Testis (tissue), 3 donors: ENCODE data around the gene PGF. TPM values are rescaled to one million over a fixed set of nuclear protein-coding genes. Genes with fewer than 3 reads are reported as not detected.
"Not testable (repeated sequence)": the region's sequence is repeated elsewhere in the genome, so short reads cannot be mapped to it uniquely, and the experiment has no call there.

Source experiments
- DNase-seq: peaks from one replicate; pipeline ENCODE4 v3.0.0-alpha.2; 2019
- H3K27ac ChIP-seq, 2 donors: fragments of 200-600 bp; sonication (generic); one replicate each; pipeline ENCODE4 v1.5.1; 2019
- H3K27me3 ChIP-seq: fragments of 200-600 bp; sonication (generic); one replicate; pipeline ENCODE4 v1.5.1; 2019
- H3K36me3 ChIP-seq: fragments of 200-600 bp; sonication (generic); one replicate; pipeline ENCODE4 v1.5.1; 2017; ENCODE audit warnings: low read depth; ENCODE audit errors: missing control alignments
- H3K4me1 ChIP-seq: fragments of 200-600 bp; sonication (generic); one replicate; pipeline ENCODE4 v1.5.1; 2019
- H3K4me3 ChIP-seq, 2 donors: fragments of 200-600 bp; sonication (generic); one replicate each; pipeline ENCODE4 v1.5.1; 2017 to 2019
- H3K9me3 ChIP-seq: fragments of 200-600 bp; sonication (generic); one replicate; pipeline ENCODE4 v1.5.1; 2017
- CTCF ChIP-seq, 3 experiments: fragments of 450-650 bp in 2 of 3; fragments of 200-600 bp in 1 of 3; sonication (generic) in 1 of 3; IDR thresholded peaks; one replicate each; pipeline ENCODE4 v1.5.1; 2016 to 2019; ENCODE audit warnings: antibody characterized with exemption in 3 of 3, mild to moderate bottlenecking in 2 of 3, moderate library complexity in 1 of 3
- POLR2A ChIP-seq: fragments of 450-650 bp; IDR thresholded peaks from one replicate; pipeline ENCODE4 v1.6.1; 2017; ENCODE audit warnings: antibody characterized with exemption, mild to moderate bottlenecking, moderate library complexity
- WGBS, 2 donors: methylation state at CpG; one replicate each; pipeline ENCODE4 v1.1.5; 2018; 5-methylcytosine and 5-hydroxymethylcytosine counted together
- intact Hi-C: fragments of 100-400 bp; cut with DNase I; formaldehyde crosslinking; loops from one replicate; pipeline ENCODE4 v1.15.1; 2023; ENCODE audit warnings: low total_unique reads
- polyA plus RNA-seq: library from polyadenylated mRNA; stranded (reverse); fragments of 350-450 nt; fragmentation: Illumina TruSeq; extraction: RNeasy Lipid Tissue Mini Kit (QIAGEN cat#74804); gene quantifications from one replicate; pipeline ENCODE4 v1.2.3, GENCODE V29; 2014; ENCODE audit warnings: low read depth, low replicate concordance; ENCODE audit not compliant: insufficient read depth
- total RNA-seq, 2 donors: library from RNA; depleted of rRNA; stranded (reverse); fragments of >200 nt; gene quantifications; one replicate each; pipeline ENCODE4 v1.2.3, GENCODE V29; 2016

The PGF gene
- total and polyA plus RNA-seq, 3 donors from 2014 or later = 5.4 to 11.5 (median 6.5) TPM

GRCh38 chr14:74932401-74932901 lies 22.9 kb downstream of the PGF start:
- H3K27me3 ChIP-seq = no peaks in the 10 kb centered on the region
- WGBS, 2 donors = 41 to 56% methylated on average over 6 of the region's 6 CpGs
- no peaks in the 10 kb centered on the region for H3K36me3 ChIP-seq
- no peak overlapping the region for H3K4me3 ChIP-seq
- no peak overlapping the region for H3K27ac ChIP-seq
- no peaks in the 10 kb centered on the region for H3K9me3 ChIP-seq
- no peak for TF ChIP-seq POLR2A
- TF ChIP-seq CTCF (IDR thresholded peaks at IDR 0.05) = no peak
- intact Hi-C loops = no loop called here
- peaks cover 27% of the 10 kb centered on the region for H3K4me1 ChIP-seq
- peak; percentile 48 for DNase-seq

GRCh38 chr14:74931744-74932143 lies 23.7 kb downstream of the PGF start:
- DNase-seq, H3K27me3 ChIP-seq, H3K4me3 ChIP-seq, H3K27ac ChIP-seq, H3K36me3 ChIP-seq, intact Hi-C loops, H3K9me3 ChIP-seq: not testable (repeated sequence)
- 84 to 86% methylated on average over 9 of the region's 9 CpGs for WGBS, 2 donors
- H3K4me1 ChIP-seq = peaks cover 27% of the 10 kb centered on the region

- no peaks in the 10 kb centered on the region for H3K9me3 ChIP-seq
- peaks cover 13% of the 10 kb centered on the region for H3K4me1 ChIP-seq
- no peak overlapping the region for H3K27ac ChIP-seq
- no peaks in the 10 kb centered on the region for H3K27me3 ChIP-seq
- H3K36me3 ChIP-seq = no peaks in the 10 kb centered on the region
- TF ChIP-seq CTCF (IDR thresholded peaks at IDR 0.05) = no peak
- no peak for TF ChIP-seq POLR2A
- 84 to 86% methylated on average over 6 of the region's 6 CpGs for WGBS, 2 donors
- no peak for DNase-seq
- H3K4me3 ChIP-seq = no peak overlapping the region
- intact Hi-C loops = no loop called here
Observed at GRCh38 chr14:74929242-74929641, 26.2 kb downstream of the PGF start.

- no peak for TF ChIP-seq CTCF (IDR thresholded peaks at IDR 0.05)
- TF ChIP-seq POLR2A = no peak
- H3K9me3 ChIP-seq = no peaks in the 10 kb centered on the region
- peaks cover under 1% of the 10 kb centered on the region for H3K4me1 ChIP-seq
- no peaks in the 10 kb centered on the region for H3K27me3 ChIP-seq
- no peaks in the 10 kb centered on the region for H3K36me3 ChIP-seq
- no peak overlapping the region for H3K27ac ChIP-seq
- no peak for DNase-seq
- intact Hi-C loops = no loop called here
- no peak overlapping the region for H3K4me3 ChIP-seq
- WGBS, 2 donors = 75 to 88% methylated on average over 6 of the region's 6 CpGs
Observed at GRCh38 chr14:74927225-74927624, 28.2 kb downstream of the PGF start.

GRCh38 chr14:74924061-74924460 lies 31.3 kb downstream of the PGF start:
- 59 to 60% methylated on average over 11 of the region's 11 CpGs for WGBS, 2 donors
- intact Hi-C loops = no loop called here
- H3K4me1 ChIP-seq = no peaks in the 10 kb centered on the region

More at GRCh38 chr14:74924061-74924460, 31.3 kb downstream of the PGF start:
- Histone ChIP-seq H3K4me3 (no peak overlapping the region), H3K27ac (no peak overlapping the region), H3K27me3 (no peaks in the 10 kb centered on the region), H3K36me3 (no peaks in the 10 kb centered on the region), H3K9me3 (no peaks in the 10 kb centered on the region)
- no peak for DNase-seq
- TF ChIP-seq CTCF (IDR thresholded peaks at IDR 0.05) (no peak), POLR2A (no peak)
